Measurements from ENCODE around the gene CXCL1.

Gene CXCL1

DNA sequence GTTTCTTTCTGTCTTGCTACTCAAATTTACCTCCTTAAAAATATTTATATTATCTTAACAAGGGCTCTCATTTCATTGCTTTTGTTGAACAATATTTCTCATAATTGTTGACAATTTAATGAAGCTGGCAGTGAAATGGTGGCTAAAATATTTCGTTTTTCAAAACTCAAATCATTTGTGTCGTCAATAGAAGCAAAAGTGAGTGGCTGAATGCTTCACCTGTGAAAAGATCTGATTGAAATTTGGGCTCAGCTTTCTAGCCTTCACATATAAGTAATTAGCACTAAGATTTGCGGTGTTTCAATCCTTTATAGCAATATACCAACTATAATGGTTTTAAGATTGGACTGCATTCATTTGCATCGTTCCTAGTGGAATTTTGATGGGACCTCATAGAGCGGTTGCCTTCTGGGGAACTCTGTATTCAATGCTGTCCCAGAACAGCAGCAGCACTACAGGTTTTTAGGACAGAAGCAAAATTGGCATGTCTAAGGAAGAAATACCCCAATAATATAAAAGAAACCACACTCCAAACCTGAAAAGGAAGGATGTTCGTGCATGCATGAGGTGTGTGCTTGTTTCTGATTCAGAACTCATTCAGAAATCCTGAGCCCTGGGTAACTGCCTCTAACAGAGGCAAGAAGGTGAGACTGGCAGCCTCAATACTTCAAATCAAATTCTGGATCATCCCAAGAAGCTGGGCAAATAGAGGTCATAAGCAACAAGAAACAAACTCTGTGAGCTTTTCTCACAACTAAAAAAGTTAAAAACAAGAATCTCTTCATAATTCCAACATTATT, 2.5 kb downstream of the CXCL1 start:
- H3K4me3 ChIP-seq (ENCODE audit: low read depth, low read length): peak overlapping the region; percentile 12
- TF ChIP-seq, protein P1, sequence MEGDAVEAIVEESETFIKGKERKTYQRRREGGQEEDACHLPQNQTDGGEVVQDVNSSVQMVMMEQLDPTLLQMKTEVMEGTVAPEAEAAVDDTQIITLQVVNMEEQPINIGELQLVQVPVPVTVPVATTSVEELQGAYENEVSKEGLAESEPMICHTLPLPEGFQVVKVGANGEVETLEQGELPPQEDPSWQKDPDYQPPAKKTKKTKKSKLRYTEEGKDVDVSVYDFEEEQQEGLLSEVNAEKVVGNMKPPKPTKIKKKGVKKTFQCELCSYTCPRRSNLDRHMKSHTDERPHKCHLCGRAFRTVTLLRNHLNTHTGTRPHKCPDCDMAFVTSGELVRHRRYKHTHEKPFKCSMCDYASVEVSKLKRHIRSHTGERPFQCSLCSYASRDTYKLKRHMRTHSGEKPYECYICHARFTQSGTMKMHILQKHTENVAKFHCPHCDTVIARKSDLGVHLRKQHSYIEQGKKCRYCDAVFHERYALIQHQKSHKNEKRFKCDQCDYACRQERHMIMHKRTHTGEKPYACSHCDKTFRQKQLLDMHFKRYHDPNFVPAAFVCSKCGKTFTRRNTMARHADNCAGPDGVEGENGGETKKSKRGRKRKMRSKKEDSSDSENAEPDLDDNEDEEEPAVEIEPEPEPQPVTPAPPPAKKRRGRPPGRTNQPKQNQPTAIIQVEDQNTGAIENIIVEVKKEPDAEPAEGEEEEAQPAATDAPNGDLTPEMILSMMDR (IDR thresholded peaks at IDR 0.05; ENCODE audit: low read depth, low read length): no peak
- DNase-seq (ENCODE audit: low read depth, low spot score): peak; percentile 13
- in situ Hi-C loops (cut with HindIII; ENCODE audit: low sequenced_read_pairs): no loop called here

DNA sequence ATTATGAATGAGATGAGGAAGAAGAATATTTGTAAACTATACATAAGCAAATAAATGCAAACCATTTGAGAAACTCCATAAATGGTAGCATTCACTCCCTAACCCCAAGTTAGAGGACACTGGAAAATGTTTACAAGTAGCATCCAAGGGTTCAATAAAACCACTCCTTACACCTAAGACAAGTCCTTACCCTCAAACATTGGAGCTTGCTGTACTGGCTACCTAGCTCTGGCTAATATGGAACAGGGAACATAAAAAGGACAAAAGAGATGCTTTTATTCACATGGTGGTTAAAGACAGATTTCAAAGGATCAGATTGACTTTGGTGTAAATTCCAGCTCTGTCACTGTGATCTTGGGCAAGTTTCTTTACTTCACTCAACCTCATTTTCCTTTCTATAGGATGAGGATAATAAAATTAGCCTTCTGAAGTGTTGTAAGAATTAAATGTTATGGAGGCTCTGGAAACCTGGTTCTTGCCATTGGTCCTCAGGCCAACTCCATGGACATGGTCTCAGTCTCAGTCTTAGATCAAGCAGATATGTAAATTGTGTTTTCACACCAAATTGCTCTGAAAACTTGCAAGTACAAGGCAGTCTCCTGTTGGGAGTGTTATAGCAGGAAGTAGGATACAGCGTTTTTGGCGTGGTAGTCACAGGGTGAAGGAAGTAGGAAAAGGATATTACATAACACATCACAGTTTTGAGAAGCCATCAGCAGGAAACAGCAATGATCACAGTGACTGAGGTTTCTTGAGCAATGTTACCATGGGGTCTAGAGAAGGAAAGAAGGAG, 3.3 kb downstream of the CXCL1 start:
- no peak overlapping the region for H3K4me3 ChIP-seq (ENCODE audit: low read depth, low read length)
- in situ Hi-C loops (cut with HindIII; ENCODE audit: low sequenced_read_pairs): no loop called here
- TF ChIP-seq, protein P1 (IDR thresholded peaks at IDR 0.05; ENCODE audit: low read depth, low read length): no peak
- DNase-seq (ENCODE audit: low read depth, low spot score): peak; percentile 25

DNA sequence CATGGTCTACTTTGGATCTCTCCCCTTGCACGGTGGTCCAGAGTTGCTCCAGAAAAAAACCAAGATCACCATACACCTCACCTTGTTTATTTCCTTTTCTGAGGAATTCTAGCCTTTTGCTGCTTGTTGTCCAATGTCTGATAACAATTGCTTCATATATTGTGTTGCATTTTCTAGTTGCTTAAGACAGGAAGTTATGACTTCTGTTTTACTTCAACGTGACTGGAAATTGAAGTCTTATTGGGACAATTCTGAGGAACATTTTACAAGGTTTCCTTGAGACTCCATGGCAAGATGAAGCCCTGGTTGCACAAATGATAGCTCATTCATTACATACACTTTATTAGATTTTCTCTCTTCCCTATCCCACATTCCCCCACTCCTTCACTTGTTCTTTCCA, 5.2 kb downstream of the CXCL1 start:
- TF ChIP-seq, protein P1 (IDR thresholded peaks at IDR 0.05; ENCODE audit: low read depth, low read length): no peak
- in situ Hi-C loops (cut with HindIII; ENCODE audit: low sequenced_read_pairs): no loop called here
- no peak overlapping the region for H3K4me3 ChIP-seq (ENCODE audit: low read depth, low read length)
- DNase-seq (ENCODE audit: low read depth, low spot score): no peak

DNA sequence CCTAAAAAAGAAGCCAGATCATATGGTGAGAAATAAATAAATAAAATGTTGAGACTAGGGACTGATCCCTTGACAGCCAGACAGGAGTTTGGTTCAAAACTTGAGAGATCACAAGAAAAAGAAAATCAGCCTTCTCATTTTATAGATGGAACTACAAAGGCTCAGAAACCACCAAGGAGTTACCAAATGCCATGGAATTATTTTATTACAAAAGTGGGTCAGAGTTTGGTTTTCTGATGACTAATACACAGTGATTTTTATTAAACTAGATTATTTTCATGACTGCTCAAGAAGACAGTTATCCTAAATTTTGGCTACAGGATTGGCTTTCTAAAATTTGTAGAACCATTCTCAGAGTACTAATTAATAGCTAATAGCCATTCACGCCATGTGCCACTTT, 6.2 kb downstream of the CXCL1 start:
- DNase-seq (ENCODE audit: low read depth, low spot score): peak; percentile 36
- in situ Hi-C loops (cut with HindIII; ENCODE audit: low sequenced_read_pairs): no loop called here
- TF ChIP-seq, protein P1 (IDR thresholded peaks at IDR 0.05; ENCODE audit: low read depth, low read length): no peak
- H3K4me3 ChIP-seq (ENCODE audit: low read depth, low read length): no peak overlapping the region

DNA sequence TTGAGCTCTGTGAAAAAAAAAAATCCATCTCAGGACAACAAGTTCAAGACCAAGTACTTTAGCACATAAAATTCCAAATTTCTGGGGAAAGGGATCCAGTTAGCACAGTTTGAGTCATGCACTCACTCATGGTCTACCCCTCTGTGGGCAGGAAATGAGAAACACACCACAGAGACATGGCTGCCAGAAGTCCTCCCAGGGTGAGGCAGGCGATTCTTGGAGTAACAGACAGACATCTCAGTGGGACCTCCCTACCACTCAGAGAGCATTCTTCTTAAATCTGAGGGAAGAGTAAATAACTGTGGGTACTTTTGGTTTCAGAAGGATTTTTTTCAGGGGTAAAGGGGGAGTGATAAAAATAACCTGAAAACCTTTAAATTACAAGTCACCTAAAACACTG, 14.1 kb downstream of the CXCL1 start:
- in situ Hi-C loops (cut with HindIII; ENCODE audit: low sequenced_read_pairs): no loop called here
- DNase-seq (ENCODE audit: low read depth, low spot score): peak; percentile 89
- TF ChIP-seq, protein P1 (IDR thresholded peaks at IDR 0.05; ENCODE audit: low read depth, low read length): no peak
- H3K4me3 ChIP-seq (ENCODE audit: low read depth, low read length): no peak overlapping the region

DNA sequence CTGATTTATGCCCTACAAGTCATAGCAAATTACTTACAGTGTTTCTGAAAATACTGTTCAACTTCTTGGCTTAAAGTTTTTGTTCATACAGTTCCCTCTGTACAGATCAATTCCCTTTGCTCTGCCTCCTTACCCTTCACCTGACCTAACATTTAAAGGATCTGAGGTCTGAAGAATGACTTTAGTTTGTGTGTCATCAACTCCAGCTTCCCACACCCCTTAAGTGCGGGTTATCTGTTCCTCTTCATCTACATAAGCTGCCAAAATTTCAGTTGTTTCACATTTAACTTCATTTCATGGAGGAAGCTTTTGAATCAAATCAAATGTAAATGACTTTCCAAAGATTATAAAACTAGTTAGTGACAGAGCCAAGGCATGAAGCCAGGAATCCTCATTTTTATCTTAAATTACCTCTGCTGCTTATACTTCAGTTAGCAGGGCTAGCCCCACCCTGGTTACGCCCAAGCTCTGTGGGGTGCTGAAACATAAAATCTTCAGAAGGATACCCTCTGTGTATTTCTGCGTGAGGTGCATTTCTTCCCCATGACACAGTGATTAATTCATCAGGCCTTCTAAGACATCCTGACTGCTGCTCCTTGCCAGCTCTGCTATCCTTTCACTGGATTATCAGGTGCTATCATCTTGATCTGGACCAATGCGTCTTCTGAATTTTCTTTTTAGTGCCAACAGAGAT, 16.5 kb downstream of the CXCL1 start:
- TF ChIP-seq, protein P1 (IDR thresholded peaks at IDR 0.05; ENCODE audit: low read depth, low read length): no peak
- no peak overlapping the region for H3K4me3 ChIP-seq (ENCODE audit: low read depth, low read length)
- in situ Hi-C loops (cut with HindIII; ENCODE audit: low sequenced_read_pairs): no loop called here
- DNase-seq (ENCODE audit: low read depth, low spot score): peak; percentile 66
